ENCODE measurements around the gene URB1. TPM values are rescaled to one million over a fixed set of nuclear protein-coding genes. Genes with fewer than 3 reads are reported as not detected.
A peak's percentile ranks its signal among the peaks of the same experiment; 100 is the strongest.

The URB1 gene
- total and polyA plus RNA-seq, 2 of the 8 experiments (the other 6 are each of a cell fraction or from before 2014, with no cell fraction given) = 8.1 to 28.9 TPM

DNA sequence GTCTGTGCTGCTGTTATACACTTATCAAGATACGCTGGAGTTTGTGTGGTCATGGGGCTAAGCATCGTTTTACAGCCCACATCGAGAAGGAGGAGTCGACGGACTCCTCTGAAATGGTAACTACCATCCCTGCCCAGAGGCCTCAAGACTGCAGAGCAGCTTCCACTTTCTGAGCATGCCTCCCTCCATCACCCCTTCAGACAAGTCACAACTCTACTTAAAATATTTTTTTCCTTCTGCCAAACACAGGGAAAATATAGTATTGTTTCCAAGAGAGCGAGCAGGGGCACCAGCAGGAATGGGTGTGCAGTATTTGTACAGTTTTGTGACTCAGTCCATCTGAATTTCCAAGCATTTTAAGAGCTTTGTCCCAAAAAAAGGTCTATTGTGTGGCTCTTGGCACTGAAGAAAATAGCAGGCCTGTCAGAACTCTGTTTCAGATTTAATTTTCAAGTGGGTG is 33.8 kb upstream of the URB1 start:
- no peak overlapping the region for H3K9ac ChIP-seq (replicated peaks in 1 of 4; ENCODE audit: extremely low read depth in 1 of 4, low read depth in 3 of 4, low read length in 3 of 4)
- H3K23me2 ChIP-seq (ENCODE audit: low read depth, low read length) = no peaks in the 10 kb centered on the region
- 89% methylated on average over 6 of the region's 6 CpGs; no CpG with 5 or more reads in 1 of the 2 experiments for WGBS, 2 experiments (ENCODE audit: extremely low coverage in 1 of 2, insufficient coverage in 1 of 2, insufficient read length in 1 of 2, insufficient replicate concordance in 2 of 2, low coverage in 1 of 2, low lambda C conversion rate in 2 of 2, missing lambda C conversion rate in 1 of 2)
- no peak overlapping the region for H3K23ac ChIP-seq (ENCODE audit: insufficient read length)
- ChIA-PET CTCF (ENCODE audit: partially characterized antibody) (interaction anchor here (0.6 to 2.2 kb wide), 4 partner anchors 12 to 144 kb away, joined by 3 to 7 read pairs (median 4); no protein-coding TSS in a partner anchor), POLR2A (ENCODE audit: partially characterized antibody) (no interaction called here)
- no peak for DNase-seq (ENCODE audit: low read depth in 1 of 2, low spot score in 2 of 2)
- no peak overlapping the region for H3K4ac ChIP-seq (replicated peaks; ENCODE audit: insufficient read length, low read depth, low read length)
- H2BK12ac ChIP-seq (ENCODE audit: low read depth, low read length) = peak overlapping the region; percentile 81; the same call in 1 of the 2 replicates
- H4K91ac ChIP-seq (replicated peaks; ENCODE audit: insufficient read length, low read length) = peak overlapping the region; percentile 17
- no peak overlapping the region for H2BK15ac ChIP-seq (ENCODE audit: low read length)
- no peak for FAIRE-seq
- H3K4me1 ChIP-seq (replicated peaks in 1 of 4; ENCODE audit: control insufficient read depth in 3 of 4, insufficient read depth in 4 of 4, low read length in 3 of 4) = peaks cover 0 to 3% (median under 1%) of the 10 kb centered on the region in 4 experiments; a peak in 2 of 7 replicates
- H2AFZ ChIP-seq (ENCODE audit: low read length) = no peak overlapping the region
- H4K8ac ChIP-seq (ENCODE audit: extremely low read depth, insufficient read depth, low read length) = no peak overlapping the region
- no peak overlapping the region for H2BK5ac ChIP-seq (ENCODE audit: low read depth, low read length)
- no peak overlapping the region for H2AK5ac ChIP-seq (ENCODE audit: low read depth, low read length)
- no peak overlapping the region for H2BK20ac ChIP-seq (ENCODE audit: low read length)
- H3K56ac ChIP-seq (replicated peaks; ENCODE audit: insufficient read length, low read depth, low read length) = no peak overlapping the region
- no peak overlapping the region for H3K4me3 ChIP-seq (ENCODE audit: extremely low read depth in 1 of 4, insufficient read depth in 2 of 4, low read depth in 3 of 4, low read length in 4 of 4)
- no peak overlapping the region for H2BK120ac ChIP-seq (replicated peaks; ENCODE audit: low read depth, low read length)
- no peaks in the 10 kb centered on the region for H3K79me2 ChIP-seq (ENCODE audit: control insufficient read depth in 1 of 2, insufficient read depth in 2 of 2, low read length in 2 of 2)
- H3K36me3 ChIP-seq (ENCODE audit: control insufficient read depth in 2 of 4, insufficient read depth in 4 of 4, low read length in 3 of 4) = no peaks in the 10 kb centered on the region
- no peak overlapping the region for H3K27ac ChIP-seq (ENCODE audit: low read depth, low read length)
- H3K18ac ChIP-seq (ENCODE audit: extremely low read depth, low read length) = no peak overlapping the region
- H3K79me1 ChIP-seq (ENCODE audit: low read depth, low read length) = no peaks in the 10 kb centered on the region
- H3K9me3 ChIP-seq (ENCODE audit: insufficient read depth in 2 of 2, low read depth in 1 of 2, low read length in 1 of 2) = peaks cover 2 to 6% of the 10 kb centered on the region in 2 experiments; a peak in 1 of 4 replicates
- H4K5ac ChIP-seq (ENCODE audit: insufficient read length, low read depth, low read length) = no peak overlapping the region
- H3K4me2 ChIP-seq (ENCODE audit: insufficient read depth in 1 of 2, low read depth in 2 of 2, low read length in 2 of 2) = no peak overlapping the region
- H3K27me3 ChIP-seq (replicated peaks in 1 of 4; ENCODE audit: control insufficient read depth in 3 of 4, extremely low read depth in 1 of 4, insufficient read depth in 3 of 4, low read length in 3 of 4) = no peaks in the 10 kb centered on the region
- H4K20me1 ChIP-seq (replicated peaks in 1 of 2; ENCODE audit: control insufficient read depth in 1 of 2, insufficient read depth in 2 of 2, low read length in 2 of 2) = no peaks in the 10 kb centered on the region
- TF ChIP-seq BCL11A (IDR thresholded peaks at IDR 0.05; ENCODE audit: low read depth in 2 of 2, low read length in 2 of 2) = no peak
- TF ChIP-seq, protein P1, sequence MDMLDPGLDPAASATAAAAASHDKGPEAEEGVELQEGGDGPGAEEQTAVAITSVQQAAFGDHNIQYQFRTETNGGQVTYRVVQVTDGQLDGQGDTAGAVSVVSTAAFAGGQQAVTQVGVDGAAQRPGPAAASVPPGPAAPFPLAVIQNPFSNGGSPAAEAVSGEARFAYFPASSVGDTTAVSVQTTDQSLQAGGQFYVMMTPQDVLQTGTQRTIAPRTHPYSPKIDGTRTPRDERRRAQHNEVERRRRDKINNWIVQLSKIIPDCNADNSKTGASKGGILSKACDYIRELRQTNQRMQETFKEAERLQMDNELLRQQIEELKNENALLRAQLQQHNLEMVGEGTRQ (IDR thresholded peaks at IDR 0.05; ENCODE audit: low read length) = no peak
- TF ChIP-seq SIRT6 (IDR thresholded peaks at IDR 0.05; ENCODE audit: low read length) = no peak
- no peak for TF ChIP-seq EGR1 (IDR thresholded peaks at IDR 0.05; ENCODE audit: borderline replicate concordance, low read depth, low read length)
- TF ChIP-seq KDM4A (IDR thresholded peaks at IDR 0.05; ENCODE audit: low read depth, low read length, severe bottlenecking) = no peak
- TF ChIP-seq EZH2 (IDR thresholded peaks at IDR 0.05; ENCODE audit: low read depth, low read length, severe bottlenecking) = no peak
- no peak for TF ChIP-seq TAF7 (optimal IDR thresholded peaks at IDR 0.05; ENCODE audit: borderline replicate concordance, low read depth, low read length)
- TF ChIP-seq, protein P2, sequence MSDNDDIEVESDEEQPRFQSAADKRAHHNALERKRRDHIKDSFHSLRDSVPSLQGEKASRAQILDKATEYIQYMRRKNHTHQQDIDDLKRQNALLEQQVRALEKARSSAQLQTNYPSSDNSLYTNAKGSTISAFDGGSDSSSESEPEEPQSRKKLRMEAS (IDR thresholded peaks at IDR 0.05) = no peak
- H3K14ac ChIP-seq (ENCODE audit: insufficient read length) = no peak overlapping the region
